ENCODE results near the gene AAK1.
"Not testable (repeated sequence)": the region's sequence is repeated elsewhere in the genome, so short reads cannot be mapped to it uniquely, and the experiment has no call there.

AAK1 gene

GRCh38 chr2:69628325-69629021, 15.1 kb downstream of the AAK1 start:
- FAIRE-seq, result no peak
- TF ChIP-seq, protein P1, sequence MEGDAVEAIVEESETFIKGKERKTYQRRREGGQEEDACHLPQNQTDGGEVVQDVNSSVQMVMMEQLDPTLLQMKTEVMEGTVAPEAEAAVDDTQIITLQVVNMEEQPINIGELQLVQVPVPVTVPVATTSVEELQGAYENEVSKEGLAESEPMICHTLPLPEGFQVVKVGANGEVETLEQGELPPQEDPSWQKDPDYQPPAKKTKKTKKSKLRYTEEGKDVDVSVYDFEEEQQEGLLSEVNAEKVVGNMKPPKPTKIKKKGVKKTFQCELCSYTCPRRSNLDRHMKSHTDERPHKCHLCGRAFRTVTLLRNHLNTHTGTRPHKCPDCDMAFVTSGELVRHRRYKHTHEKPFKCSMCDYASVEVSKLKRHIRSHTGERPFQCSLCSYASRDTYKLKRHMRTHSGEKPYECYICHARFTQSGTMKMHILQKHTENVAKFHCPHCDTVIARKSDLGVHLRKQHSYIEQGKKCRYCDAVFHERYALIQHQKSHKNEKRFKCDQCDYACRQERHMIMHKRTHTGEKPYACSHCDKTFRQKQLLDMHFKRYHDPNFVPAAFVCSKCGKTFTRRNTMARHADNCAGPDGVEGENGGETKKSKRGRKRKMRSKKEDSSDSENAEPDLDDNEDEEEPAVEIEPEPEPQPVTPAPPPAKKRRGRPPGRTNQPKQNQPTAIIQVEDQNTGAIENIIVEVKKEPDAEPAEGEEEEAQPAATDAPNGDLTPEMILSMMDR (IDR thresholded peaks at IDR 0.05; ENCODE audit: insufficient read depth, missing control alignments), result no peak
- no peak for DNase-seq (ENCODE audit: insufficient read length, low spot score)

- TF ChIP-seq, protein P1 (IDR thresholded peaks at IDR 0.05; ENCODE audit: insufficient read depth, missing control alignments), result no peak
- FAIRE-seq (no peak), DNase-seq (ENCODE audit: insufficient read length, low spot score) (no peak)
Observed at GRCh38 chr2:69625078-69625795, 18.3 kb downstream of the AAK1 start.

DNA sequence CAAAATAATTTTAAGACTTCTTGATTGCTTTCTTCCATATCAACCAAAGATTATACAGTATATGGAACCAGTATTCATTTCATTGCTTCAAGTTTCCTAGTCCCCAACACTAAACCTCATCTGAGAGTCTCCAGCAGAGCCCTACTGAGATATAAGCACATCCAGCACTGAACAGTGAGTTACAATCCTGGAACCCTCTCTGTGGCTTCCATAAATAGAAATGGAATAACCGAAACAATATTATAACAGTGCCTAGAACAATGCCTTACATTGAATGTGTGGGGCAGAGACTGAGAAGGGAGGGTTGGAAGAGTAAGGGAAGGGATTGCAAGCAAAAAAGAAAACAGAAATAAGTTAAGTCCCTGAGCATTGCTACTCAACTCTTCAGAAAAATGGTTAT, 18.9 kb downstream of the AAK1 start:
- no peak for FAIRE-seq
- DNase-seq (ENCODE audit: insufficient read length, low spot score), result no peak
- TF ChIP-seq, protein P1 (IDR thresholded peaks at IDR 0.05; ENCODE audit: insufficient read depth, missing control alignments), result no peak

DNA sequence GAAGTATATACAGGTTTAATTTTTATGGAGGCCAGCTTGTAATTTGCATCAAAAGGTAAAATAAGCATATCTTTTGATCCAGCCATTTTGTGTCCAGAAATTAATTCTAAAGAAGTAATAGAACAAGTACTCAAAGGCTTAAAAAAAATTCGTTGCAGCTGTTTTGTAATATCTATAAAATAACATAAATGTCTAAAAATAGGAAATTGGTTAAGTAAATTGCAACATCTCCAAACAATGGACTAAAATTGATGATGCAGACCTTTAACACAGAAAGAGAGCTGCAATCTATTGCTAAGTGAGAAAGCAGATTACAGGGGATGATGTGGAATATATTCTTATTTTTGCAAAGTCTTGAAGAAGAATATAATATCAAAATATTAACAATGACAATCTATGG, 19.4 kb downstream of the AAK1 start:
- TF ChIP-seq, protein P1 (IDR thresholded peaks at IDR 0.05; ENCODE audit: insufficient read depth, missing control alignments), result no peak
- FAIRE-seq (no peak), DNase-seq (ENCODE audit: insufficient read length, low spot score) (no peak)

DNA sequence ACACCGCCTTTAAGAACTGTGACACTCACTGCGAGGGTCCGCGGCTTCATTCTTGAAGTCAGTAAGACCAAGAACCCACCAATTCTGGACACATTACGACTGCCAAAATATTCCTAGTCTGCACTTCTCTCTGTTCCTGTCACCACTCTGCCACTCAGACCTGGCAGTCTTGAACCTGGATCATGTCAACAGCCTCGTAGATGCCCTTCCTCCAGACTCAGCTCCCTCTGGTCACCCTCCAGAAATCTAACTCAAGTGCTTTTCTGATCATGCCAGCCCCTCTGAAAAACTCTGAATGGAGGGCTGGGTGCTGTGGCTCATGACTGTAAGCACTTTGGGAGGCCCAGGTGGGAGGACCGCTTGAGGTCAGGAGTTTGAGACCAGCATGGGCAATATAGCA, 20.3 kb downstream of the AAK1 start:
- TF ChIP-seq, protein P1 (IDR thresholded peaks at IDR 0.05; ENCODE audit: insufficient read depth, missing control alignments), result no peak
- DNase-seq (ENCODE audit: insufficient read length, low spot score) (no peak), FAIRE-seq (no peak)

GRCh38 chr2:69622805-69623204, 20.7 kb downstream of the AAK1 start:
- not testable (repeated sequence) for FAIRE-seq; DNase-seq (ENCODE audit: insufficient read length, low spot score)

DNA sequence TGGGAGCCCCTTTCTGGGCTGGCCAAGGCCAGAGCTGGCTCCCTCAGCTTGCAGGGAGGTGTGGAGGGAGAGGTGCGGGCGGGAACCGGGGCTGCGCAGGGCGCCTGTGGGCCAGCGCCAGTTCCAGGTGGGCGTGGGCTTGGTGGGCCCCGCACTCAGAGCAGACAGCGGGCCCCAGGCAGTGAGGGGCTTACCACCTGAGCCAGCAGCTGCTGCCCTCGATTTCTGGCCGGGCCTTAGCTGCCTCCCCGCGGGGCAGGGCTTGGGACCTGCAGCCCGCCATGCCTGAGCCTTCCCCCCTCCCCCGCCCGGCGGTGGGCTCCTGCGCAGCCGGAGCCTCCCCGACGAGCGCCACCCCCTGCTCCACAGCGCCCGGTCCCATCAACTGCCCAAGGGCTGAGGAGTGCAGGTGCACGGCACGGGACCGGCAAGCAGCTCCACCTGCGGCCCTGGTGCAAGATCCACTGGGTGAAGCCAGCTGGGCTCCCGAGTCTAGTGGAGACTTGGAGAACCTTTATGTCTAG, 21.5 kb downstream of the AAK1 start:
- FAIRE-seq; DNase-seq (ENCODE audit: insufficient read length, low spot score): not testable (repeated sequence)

- FAIRE-seq, result no peak
- no peak for DNase-seq (ENCODE audit: insufficient read length, low spot score)
- TF ChIP-seq, protein P1 (IDR thresholded peaks at IDR 0.05; ENCODE audit: insufficient read depth, missing control alignments), result no peak
Observed at GRCh38 chr2:69621440-69621839, 22.1 kb downstream of the AAK1 start.
